CD4-positive, alpha-beta T cell treated with Interleukin-17A for 4 hours (primary cell): ENCODE results near the gene PSORS1C1.
"Not testable (repeated sequence)": the region's sequence is repeated elsewhere in the genome, so short reads cannot be mapped to it uniquely, and the experiment has no call there.

Experiments
- DNase-seq: peaks from one replicate; pipeline ENCODE4 v3.0.0-alpha.2; 2020; ENCODE audit warnings: mixed read lengths

PSORS1C1 gene, protein sequence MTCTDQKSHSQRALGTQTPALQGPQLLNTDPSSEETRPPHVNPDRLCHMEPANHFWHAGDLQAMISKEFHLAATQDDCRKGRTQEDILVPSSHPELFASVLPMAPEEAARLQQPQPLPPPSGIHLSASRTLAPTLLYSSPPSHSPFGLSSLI

GRCh38 chr6:31114541-31114878 lies at the start of gene PSORS1C1:
TSS of gene PSORS1C1 (plus strand) at chr6:31114800. CDS start at chr6:31129633, 14,833 bp downstream.
- DNase-seq, result no peak

DNA sequence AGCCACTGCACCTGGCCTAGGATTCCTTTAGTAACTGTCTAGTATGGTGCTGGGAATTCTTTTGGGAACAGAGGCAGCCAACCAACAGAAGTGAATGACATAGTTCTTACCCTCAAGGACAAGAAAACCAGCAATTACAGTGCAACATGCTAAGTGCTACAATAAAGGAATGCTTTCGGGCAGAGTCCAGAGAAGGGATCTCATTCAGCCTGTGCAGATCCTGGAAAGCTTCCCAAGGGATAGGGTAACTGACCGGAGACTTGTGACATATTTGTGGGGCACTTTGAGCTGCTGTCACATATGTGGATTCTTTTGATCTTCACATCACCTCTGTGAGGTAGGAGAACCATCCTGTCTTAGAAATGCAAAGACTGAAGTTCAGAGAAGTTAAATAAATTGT lies 49.0 kb upstream of the PSORS1C1 start:
- DNase-seq, result no peak

GRCh38 chr6:31067028-31067427 lies 47.6 kb upstream of the PSORS1C1 start:
- not testable (repeated sequence) for DNase-seq

GRCh38 chr6:31067891-31068668 lies 46.5 kb upstream of the PSORS1C1 start:
- DNase-seq, result not testable (repeated sequence)

DNA sequence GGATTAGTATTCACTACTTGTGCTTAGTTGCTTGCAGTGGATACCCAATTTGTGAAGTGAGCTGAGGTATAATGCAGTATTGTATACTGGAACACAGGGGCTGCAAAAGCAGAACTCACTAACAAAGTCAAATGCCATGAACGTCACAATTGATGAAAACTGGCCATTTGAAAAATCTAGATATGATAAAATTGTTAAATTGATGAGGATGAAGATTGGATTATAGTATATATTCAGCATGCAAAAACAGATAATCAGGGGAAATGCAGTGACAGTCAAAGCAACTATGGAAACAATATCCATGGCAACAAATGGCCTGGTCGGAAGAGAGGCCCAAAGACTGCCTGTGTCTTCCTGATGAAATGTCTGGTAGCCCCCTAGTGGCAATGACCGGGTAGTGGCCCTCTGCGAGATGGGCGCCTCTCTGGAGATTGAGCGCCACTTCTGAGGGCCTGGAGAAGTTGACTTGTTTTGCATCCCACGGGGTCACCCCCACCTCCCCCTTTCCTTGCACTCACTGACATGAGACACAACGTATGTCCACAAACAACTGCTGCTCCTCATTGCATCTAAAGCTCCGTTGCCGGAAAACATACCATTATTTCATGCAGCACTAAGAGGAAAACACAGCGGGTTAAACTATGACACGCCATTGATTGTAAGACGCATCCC lies 45.8 kb upstream of the PSORS1C1 start:
- peak; percentile 79 for DNase-seq

- no peak for DNase-seq
Measured at GRCh38 chr6:31070711-31071197, 43.8 kb upstream of the PSORS1C1 start.

DNA sequence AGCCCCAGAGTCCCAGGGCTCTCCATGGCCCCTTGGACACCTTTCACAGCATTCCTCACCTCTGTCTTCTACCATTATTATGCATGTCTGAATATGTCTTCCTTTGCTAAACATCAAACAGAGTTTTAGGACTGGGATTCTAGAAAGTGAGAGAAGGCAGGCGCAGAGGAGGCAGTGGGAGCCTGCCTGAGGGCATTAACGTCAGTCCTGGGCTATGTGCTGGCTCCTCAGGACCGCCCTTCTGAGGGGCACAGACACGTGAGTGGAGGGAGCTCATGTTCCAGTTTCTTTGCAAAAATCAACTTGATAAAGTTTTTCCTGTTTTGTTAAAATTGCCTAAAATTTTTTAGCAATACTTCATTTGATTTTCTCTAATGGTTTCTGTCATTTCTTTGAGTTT lies 40.2 kb upstream of the PSORS1C1 start:
- no peak for DNase-seq

DNA sequence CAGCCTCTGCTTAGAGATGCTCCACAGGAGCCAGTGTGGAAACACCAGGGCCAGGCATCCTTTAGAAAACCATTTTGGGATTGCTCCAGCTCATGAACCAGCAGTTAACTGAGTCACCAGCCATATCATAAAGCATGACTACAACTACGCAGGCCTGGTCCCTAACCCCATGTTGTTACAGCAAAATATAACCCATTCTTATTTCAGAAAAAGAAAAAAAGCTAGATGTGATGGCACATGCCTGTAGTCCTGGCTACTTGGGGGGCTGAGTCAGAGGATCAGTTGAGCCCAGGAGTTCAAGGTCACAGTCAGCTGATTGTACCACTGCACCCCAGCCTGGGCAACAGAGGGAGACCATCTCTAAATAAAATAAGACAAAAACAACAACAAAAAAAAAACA lies 39.1 kb upstream of the PSORS1C1 start:
- no peak for DNase-seq

GRCh38 chr6:31076611-31077010 lies 38.0 kb upstream of the PSORS1C1 start:
- no peak for DNase-seq

GRCh38 chr6:31079656-31080261 lies 34.8 kb upstream of the PSORS1C1 start:
- peak; percentile 78 for DNase-seq

GRCh38 chr6:31081872-31082271 lies 32.7 kb upstream of the PSORS1C1 start:
- no peak for DNase-seq

DNA sequence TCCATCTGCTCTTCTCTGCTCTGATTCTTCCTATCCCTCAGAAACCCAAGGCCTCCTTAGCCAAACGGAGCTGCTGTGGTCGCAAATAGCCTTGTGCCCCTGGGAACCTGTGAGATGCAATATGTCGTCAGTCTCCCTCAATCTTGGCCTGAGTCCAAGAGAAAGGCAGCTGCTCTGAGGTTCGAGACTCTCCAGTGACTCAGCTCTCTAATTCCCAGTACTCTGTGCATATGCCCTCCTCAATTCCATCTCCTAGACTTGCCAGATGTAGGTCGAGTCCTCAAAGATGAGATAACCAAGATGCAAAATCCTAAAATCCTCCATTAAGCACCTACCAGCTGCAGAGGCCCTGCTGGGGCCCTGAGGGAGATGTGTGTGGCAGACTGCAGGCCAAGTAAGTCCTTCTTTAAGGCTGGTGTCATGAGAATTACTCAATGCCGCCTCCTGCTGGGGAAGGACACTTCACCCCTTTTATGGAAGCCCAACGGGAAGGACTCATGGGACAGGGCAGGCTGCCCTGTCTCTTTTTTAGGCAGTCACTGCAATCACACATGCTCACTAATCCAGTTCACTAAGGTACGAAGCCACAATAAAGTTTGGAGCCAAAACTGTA lies 30.8 kb upstream of the PSORS1C1 start:
- peak; percentile 54 for DNase-seq

DNA sequence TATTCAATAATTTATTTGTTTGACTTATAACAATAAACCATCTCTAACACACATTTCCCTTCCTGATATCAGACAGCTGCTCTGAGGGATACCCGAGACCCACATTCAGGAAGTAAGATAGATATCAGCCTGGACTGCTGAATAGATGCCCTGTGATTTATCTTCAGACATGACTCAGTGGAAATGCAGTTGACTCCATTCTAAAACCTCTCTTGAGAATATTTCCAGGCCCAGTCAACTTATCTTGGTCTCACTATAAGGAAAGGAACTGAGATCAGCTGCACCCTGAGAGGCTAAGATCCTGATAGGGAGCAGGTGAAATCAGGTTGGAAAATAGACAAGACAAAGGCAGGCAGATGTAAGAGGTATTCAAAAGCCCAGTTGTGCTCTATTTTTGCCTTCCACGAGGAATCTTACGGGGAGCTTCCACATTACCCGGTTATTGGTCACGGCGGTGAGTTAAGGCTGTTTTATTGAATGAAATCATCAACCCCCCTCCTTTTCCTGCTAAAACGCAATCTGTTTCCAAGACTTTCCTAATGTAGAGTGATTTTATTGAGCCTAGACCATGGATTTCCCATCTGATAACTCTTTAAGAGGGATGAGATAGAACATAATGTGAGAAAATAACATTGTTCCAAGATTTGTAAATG lies 27.7 kb upstream of the PSORS1C1 start:
- DNase-seq, result no peak

GRCh38 chr6:31087494-31088089 lies 27.0 kb upstream of the PSORS1C1 start:
- DNase-seq, result peak; percentile 93

DNA sequence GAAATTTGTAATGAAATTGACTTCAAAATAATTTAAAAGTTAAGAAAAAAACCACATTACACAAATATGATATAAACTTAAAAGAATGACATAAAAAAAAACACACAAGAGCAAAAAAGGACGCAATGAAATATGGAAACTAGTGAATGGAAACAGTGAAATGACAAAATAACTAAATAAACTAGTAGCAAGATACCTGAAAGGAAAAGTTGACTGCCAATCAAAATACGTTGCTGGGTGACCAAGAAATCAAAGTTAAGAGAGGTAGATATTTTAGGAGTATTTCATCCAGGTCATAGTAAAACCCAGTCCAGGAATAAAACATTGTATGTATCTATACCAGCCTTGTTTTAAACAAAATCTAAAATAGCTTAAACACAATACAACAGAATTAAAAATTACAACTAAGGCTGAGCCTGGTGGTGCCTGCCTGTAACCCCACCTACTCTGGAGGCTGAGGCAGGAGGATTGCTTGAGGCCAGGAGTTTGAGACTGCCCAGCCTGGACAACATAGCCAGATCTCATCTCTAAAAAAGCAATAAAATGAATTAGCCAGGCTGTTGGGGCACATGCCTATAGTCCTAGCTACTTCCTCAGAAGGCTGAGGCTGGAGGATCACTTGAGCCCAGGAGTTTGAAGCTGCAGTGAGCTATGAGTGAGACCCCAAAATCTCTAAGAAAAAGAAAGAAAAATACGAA lies 24.2 kb upstream of the PSORS1C1 start:
- no peak for DNase-seq

DNA sequence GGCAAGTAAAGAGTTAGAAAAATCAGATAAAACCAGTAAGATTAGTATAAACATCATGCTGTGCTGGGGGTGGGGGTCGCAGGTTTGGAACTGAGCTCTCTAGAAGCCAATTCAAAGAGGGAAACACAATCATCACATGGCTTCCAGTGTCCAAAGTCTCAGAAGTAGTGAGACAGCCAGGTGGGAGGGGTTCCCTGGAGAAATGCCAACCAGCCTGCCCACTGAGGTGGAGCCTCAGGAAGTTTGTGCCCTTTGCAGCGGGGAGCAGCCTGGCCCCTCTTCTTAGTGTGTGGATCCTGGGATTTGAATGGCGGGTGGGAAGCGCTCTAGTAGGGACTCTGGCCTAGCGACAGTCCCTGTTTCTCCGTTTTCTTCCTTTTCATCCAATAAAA lies 23.6 kb upstream of the PSORS1C1 start:
- DNase-seq, result no peak

- DNase-seq, result no peak
Measured at GRCh38 chr6:31091680-31092079, 22.9 kb upstream of the PSORS1C1 start.

DNA sequence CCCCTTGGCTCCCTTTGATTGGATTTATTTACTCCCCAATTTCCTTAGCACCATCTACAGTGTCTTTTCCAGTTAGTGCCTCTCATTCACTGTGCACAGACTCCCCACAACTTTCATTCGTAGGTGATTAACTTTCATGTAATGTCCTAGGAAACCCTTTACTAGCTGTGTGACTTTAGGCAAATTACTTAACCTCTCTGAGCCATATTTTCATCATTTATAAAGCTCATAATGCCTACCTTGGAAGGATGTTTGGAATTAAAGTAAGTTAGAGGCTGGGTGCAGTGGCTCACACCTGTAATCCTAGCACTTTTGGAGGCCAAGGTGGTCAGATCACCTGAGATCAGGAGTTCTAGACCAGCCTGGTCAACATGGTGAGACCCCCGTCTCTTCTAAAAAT lies 22.4 kb upstream of the PSORS1C1 start:
- no peak for DNase-seq

DNA sequence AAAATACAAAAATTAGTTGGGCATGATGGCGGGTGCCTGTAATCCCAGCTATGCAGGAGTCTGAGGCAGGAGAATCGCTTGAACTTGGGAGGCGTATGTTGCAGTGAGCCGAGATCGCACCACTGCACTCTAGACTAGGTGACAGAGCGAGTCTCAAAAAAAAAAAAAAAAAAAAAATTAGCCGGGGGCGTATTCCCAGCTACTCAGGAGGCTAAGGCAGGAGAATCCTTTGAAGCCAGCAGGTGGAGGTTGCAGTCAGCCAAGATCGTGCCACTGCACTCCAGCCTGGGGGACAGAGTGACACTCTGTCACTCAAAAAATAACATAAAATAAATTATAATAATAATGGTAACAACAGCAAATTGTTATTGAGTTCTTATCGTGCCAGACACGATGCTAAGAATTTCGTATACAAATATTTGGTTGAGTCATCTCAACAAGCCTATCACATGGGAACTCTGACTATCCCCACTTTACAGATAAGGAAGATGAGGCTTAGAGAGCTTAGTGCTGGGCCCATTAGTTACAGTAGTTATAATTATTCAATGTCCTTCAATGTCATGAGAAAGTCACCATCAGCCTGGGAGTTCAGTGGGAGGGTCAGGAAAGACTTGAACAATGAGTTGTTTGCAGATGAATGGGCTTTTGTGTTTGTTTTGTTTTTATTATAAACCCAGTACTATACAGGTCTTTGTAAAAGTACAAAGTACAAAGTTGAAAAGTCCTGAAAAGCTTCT lies 21.7 kb upstream of the PSORS1C1 start:
- no peak for DNase-seq

DNA sequence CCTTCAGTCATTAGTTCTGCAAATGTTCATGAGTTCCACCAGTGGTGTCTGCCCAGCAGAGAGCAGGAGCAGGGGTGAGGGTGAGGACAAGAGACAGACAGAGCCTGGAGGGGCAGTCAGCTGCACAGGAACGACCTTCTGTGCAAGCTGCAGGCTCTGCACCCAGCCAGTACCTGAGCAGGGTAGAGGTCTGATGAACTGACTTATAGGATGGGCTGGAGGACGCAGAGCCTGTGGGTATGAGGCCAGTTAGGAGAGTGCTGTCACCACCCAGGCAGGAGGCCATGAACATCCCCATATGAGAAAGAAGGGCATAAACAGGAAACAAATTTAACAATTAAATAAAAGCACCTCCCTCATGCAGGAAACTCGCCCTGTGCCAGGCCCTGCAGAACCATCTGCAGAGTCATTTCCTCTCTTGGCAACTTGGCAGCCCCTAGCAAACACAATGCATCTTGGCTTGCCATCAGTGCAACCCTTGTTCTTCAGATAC lies 20.2 kb upstream of the PSORS1C1 start:
- DNase-seq, result peak; percentile 74

DNA sequence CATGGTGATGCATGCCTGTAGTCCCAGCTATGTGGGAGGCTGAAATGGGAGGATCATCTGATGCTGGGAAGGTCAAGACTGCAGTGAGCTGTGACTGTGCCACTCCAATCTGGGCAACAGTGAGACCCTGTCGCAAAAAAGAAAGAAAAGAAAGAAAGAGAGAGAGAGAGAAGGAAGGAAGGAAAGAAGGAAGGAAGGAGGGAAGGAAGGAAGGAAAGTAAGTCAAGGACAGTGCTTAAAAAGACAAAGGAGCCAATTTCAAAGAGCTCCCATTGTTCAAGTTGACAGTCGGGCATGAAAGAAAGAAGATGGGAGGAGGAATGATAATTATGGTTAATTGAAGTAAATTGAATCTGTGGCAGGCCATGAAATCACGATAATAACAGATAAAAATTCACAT lies 18.4 kb upstream of the PSORS1C1 start:
- DNase-seq, result no peak
